ENCODE data around the gene GPD2.
A peak's percentile ranks its signal among the peaks of the same experiment; 100 is the strongest.

The GPD2 gene

GRCh38 chr2:156435718-156436496 lies at the start of gene GPD2:
TSS of gene GPD2 (plus strand) at chr2:156436379. CDS start at chr2:156476106, 39,727 bp downstream.
- peak within 1 kb of the TSS; percentile 25 for H3K4me3 ChIP-seq (ENCODE audit: low read depth, low read length)
- peak; percentile 24 for DNase-seq (ENCODE audit: low read depth)
- TF ChIP-seq MAX (IDR thresholded peaks at IDR 0.05; ENCODE audit: low read depth, low read length) = no peak
- no peak for TF ChIP-seq MYC (IDR thresholded peaks at IDR 0.05; ENCODE audit: low read depth, low read length)
- no peak for TF ChIP-seq CTCF (IDR thresholded peaks at IDR 0.05; ENCODE audit: low read depth, low read length)
- TF ChIP-seq POLR2A (IDR thresholded peaks at IDR 0.05; ENCODE audit: extremely low read depth, insufficient read length) = no peak

GRCh38 chr2:156394033-156394741 lies 42.0 kb upstream of the GPD2 start:
- no peak for TF ChIP-seq MAX (IDR thresholded peaks at IDR 0.05; ENCODE audit: low read depth, low read length)
- TF ChIP-seq CTCF (IDR thresholded peaks at IDR 0.05; ENCODE audit: low read depth, low read length) = no peak
- TF ChIP-seq MYC (IDR thresholded peaks at IDR 0.05; ENCODE audit: low read depth, low read length) = no peak
- no peak for TF ChIP-seq POLR2A (IDR thresholded peaks at IDR 0.05; ENCODE audit: extremely low read depth, insufficient read length)
- no peak overlapping the region for H3K4me3 ChIP-seq (ENCODE audit: low read depth, low read length)
- no peak for DNase-seq (ENCODE audit: low read depth)

GRCh38 chr2:156396126-156396525 lies 40.1 kb upstream of the GPD2 start:
- no peak for TF ChIP-seq CTCF (IDR thresholded peaks at IDR 0.05; ENCODE audit: low read depth, low read length)
- TF ChIP-seq MAX (IDR thresholded peaks at IDR 0.05; ENCODE audit: low read depth, low read length) = no peak
- no peak for TF ChIP-seq POLR2A (IDR thresholded peaks at IDR 0.05; ENCODE audit: extremely low read depth, insufficient read length)
- no peak for TF ChIP-seq MYC (IDR thresholded peaks at IDR 0.05; ENCODE audit: low read depth, low read length)
- peak; percentile 13 for DNase-seq (ENCODE audit: low read depth)
- H3K4me3 ChIP-seq (ENCODE audit: low read depth, low read length) = no peak overlapping the region

- TF ChIP-seq CTCF (IDR thresholded peaks at IDR 0.05; ENCODE audit: low read depth, low read length) (no peak), POLR2A (IDR thresholded peaks at IDR 0.05; ENCODE audit: extremely low read depth, insufficient read length) (no peak), MYC (IDR thresholded peaks at IDR 0.05; ENCODE audit: low read depth, low read length) (no peak), MAX (IDR thresholded peaks at IDR 0.05; ENCODE audit: low read depth, low read length) (no peak)
- no peak overlapping the region for H3K4me3 ChIP-seq (ENCODE audit: low read depth, low read length)
- no peak for DNase-seq (ENCODE audit: low read depth)
Measured at GRCh38 chr2:156397229-156397628, 39.0 kb upstream of the GPD2 start.

- no peak for TF ChIP-seq CTCF (IDR thresholded peaks at IDR 0.05; ENCODE audit: low read depth, low read length)
- TF ChIP-seq POLR2A (IDR thresholded peaks at IDR 0.05; ENCODE audit: extremely low read depth, insufficient read length) = no peak
- no peak for TF ChIP-seq MAX (IDR thresholded peaks at IDR 0.05; ENCODE audit: low read depth, low read length)
- TF ChIP-seq MYC (IDR thresholded peaks at IDR 0.05; ENCODE audit: low read depth, low read length) = no peak
- no peak overlapping the region for H3K4me3 ChIP-seq (ENCODE audit: low read depth, low read length)
- peak; percentile 5 for DNase-seq (ENCODE audit: low read depth)
Measured at GRCh38 chr2:156398176-156398575, 38.0 kb upstream of the GPD2 start.
